ENCODE measurements around the gene PIRT. TPM values are rescaled to one million over a fixed set of nuclear protein-coding genes. Genes with fewer than 3 reads are reported as not detected.

The PIRT gene
- polyA plus RNA-seq, 2 of the 4 experiments (the other 2 are of a cell fraction), result not detected

DNA sequence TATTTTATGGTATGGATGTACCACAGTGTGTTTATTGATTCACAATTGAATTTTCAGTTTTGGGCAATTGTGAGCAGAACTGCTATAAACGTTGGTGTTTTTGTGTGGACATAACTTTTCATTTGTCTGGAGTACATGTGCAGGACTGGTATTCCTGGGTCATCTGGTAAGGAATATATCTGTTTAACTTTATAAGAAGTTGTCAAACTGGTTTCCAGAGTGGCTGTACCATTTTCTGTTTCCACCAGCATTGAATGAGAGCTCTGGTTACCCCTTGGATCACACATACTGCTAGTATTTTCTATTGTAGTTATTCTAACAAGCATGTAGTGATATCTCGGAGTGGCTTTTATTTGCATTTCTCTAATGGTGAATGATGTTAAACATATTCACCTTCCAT is 58.3 kb downstream of the PIRT start:
- 39% methylated on average over 2 of the region's 2 CpGs for WGBS (ENCODE audit: missing lambda C conversion rate)
- FAIRE-seq (no peak), DNase-seq (ENCODE audit: low read depth in 1 of 2, low spot score in 1 of 2) (no peak), ATAC-seq (no peak)
- Histone ChIP-seq H3K4me2 (no peak overlapping the region), H3K4me1 (no peaks in the 10 kb centered on the region), H3K27ac (no peak overlapping the region), H3K4me3 (no peak overlapping the region), H3K9me3 (peaks cover 5% of the 10 kb centered on the region; the same call in 1 of the 3 replicates)
- TF ChIP-seq, protein P1, sequence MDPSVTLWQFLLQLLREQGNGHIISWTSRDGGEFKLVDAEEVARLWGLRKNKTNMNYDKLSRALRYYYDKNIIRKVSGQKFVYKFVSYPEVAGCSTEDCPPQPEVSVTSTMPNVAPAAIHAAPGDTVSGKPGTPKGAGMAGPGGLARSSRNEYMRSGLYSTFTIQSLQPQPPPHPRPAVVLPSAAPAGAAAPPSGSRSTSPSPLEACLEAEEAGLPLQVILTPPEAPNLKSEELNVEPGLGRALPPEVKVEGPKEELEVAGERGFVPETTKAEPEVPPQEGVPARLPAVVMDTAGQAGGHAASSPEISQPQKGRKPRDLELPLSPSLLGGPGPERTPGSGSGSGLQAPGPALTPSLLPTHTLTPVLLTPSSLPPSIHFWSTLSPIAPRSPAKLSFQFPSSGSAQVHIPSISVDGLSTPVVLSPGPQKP (IDR thresholded peaks at IDR 0.05; ENCODE audit: low read depth, low read length), result no peak
- TF ChIP-seq BHLHE40 (IDR thresholded peaks at IDR 0.05; ENCODE audit: low read depth, low read length) (no peak), BCL3 (IDR thresholded peaks at IDR 0.05) (no peak), FOXS1 (CRISPR knock-in tag; IDR thresholded peaks at IDR 0.05) (no peak), NPAS2 (CRISPR knock-in tag; IDR thresholded peaks at IDR 0.05; ENCODE audit: borderline replicate concordance) (no peak), JUN (IDR thresholded peaks at IDR 0.05) (no peak), HOXB13 (CRISPR knock-in tag; IDR thresholded peaks at IDR 0.05; ENCODE audit: low read depth) (no peak), HOXA7 (CRISPR knock-in tag; IDR thresholded peaks at IDR 0.05) (no peak), NFE2L2 (conservative IDR thresholded peaks at IDR 0.05; ENCODE audit: low read length) (no peak), TFCP2L1 (CRISPR knock-in tag; IDR thresholded peaks at IDR 0.05) (no peak), PHF8 (IDR thresholded peaks at IDR 0.05; ENCODE audit: borderline replicate concordance, low read depth) (no peak), HEYL (CRISPR knock-in tag; IDR thresholded peaks at IDR 0.05) (no peak), HDAC2 (IDR thresholded peaks at IDR 0.05) (no peak), MYC (IDR thresholded peaks at IDR 0.05; ENCODE audit: borderline replicate concordance, low read length) (no peak), HMGXB4 (CRISPR knock-in tag; IDR thresholded peaks at IDR 0.05; ENCODE audit: borderline replicate concordance) (no peak)
- TF ChIP-seq, protein P2, sequence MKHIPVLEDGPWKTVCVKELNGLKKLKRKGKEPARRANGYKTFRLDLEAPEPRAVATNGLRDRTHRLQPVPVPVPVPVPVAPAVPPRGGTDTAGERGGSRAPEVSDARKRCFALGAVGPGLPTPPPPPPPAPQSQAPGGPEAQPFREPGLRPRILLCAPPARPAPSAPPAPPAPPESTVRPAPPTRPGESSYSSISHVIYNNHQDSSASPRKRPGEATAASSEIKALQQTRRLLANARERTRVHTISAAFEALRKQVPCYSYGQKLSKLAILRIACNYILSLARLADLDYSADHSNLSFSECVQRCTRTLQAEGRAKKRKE (CRISPR knock-in tag; IDR thresholded peaks at IDR 0.05; ENCODE audit: low read depth), result no peak
- ChIA-PET CTCF (no interaction called here), POLR2A (no interaction called here)

DNA sequence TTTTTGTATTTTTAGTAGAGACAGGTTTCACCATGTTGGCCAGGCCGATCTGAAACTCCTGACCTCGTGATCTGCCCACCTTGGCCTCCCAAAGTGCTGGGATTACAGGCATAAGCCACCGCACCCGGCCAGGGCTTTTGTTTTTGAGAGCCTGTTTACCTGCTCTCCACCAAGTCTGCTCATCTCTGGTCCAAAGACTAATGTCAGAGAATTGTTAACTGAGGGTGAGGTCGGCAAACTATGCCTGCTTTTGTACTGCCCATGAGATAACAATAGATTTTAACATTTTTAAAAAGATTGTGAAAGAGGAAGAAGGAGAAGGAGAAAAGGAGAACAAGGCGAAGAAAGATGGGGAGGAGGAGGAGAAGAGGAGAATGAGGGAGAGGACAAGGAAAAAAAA is 60.0 kb downstream of the PIRT start:
- Histone ChIP-seq H3K27ac (no peak overlapping the region), H3K4me2 (no peak overlapping the region), H3K9me3 (peaks cover 5% of the 10 kb centered on the region; the same call in 1 of the 3 replicates), H3K4me1 (no peaks in the 10 kb centered on the region), H3K4me3 (no peak overlapping the region)
- TF ChIP-seq MYC (IDR thresholded peaks at IDR 0.05; ENCODE audit: borderline replicate concordance, low read length) (no peak), BHLHE40 (IDR thresholded peaks at IDR 0.05; ENCODE audit: low read depth, low read length) (no peak), FOXS1 (CRISPR knock-in tag; IDR thresholded peaks at IDR 0.05) (no peak), POLR2AphosphoS2 (conservative IDR thresholded peaks at IDR 0.05; ENCODE audit: low read length) (no peak), HMGXB4 (CRISPR knock-in tag; IDR thresholded peaks at IDR 0.05; ENCODE audit: borderline replicate concordance) (no peak), NPAS2 (CRISPR knock-in tag; IDR thresholded peaks at IDR 0.05; ENCODE audit: borderline replicate concordance) (no peak), RARB (CRISPR knock-in tag; IDR thresholded peaks at IDR 0.05) (no peak), MAX (IDR thresholded peaks at IDR 0.05) (no peak), CHD4 (IDR thresholded peaks at IDR 0.05; ENCODE audit: borderline replicate concordance) (no peak), EHF (CRISPR knock-in tag; IDR thresholded peaks at IDR 0.05) (no peak), HES2 (IDR thresholded peaks at IDR 0.05) (no peak), RFX5 (IDR thresholded peaks at IDR 0.05) (no peak), NFE2L2 (conservative IDR thresholded peaks at IDR 0.05; ENCODE audit: low read length) (no peak), ZSCAN20 (CRISPR knock-in tag; IDR thresholded peaks at IDR 0.05) (no peak), ZNF302 (CRISPR knock-in tag; IDR thresholded peaks at IDR 0.05) (no peak), EP300 (IDR thresholded peaks at IDR 0.05) (no peak), KDM1A (IDR thresholded peaks at IDR 0.05; ENCODE audit: low read depth) (no peak), FOSL2 (IDR thresholded peaks at IDR 0.05) (no peak), FOSL2 (CRISPR knock-in tag; IDR thresholded peaks at IDR 0.05) (no peak)
- TF ChIP-seq, protein P3, sequence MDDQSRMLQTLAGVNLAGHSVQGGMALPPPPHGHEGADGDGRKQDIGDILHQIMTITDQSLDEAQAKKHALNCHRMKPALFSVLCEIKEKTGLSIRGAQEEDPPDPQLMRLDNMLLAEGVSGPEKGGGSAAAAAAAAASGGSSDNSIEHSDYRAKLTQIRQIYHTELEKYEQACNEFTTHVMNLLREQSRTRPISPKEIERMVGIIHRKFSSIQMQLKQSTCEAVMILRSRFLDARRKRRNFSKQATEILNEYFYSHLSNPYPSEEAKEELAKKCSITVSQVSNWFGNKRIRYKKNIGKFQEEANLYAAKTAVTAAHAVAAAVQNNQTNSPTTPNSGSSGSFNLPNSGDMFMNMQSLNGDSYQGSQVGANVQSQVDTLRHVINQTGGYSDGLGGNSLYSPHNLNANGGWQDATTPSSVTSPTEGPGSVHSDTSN (IDR thresholded peaks at IDR 0.05), result no peak
- 20% methylated on average over 6 of the region's 6 CpGs for WGBS (ENCODE audit: missing lambda C conversion rate)
- ATAC-seq (no peak), FAIRE-seq (no peak), DNase-seq (ENCODE audit: low read depth in 1 of 2, low spot score in 1 of 2) (no peak)
- POLR2A ChIA-PET, result no interaction called here
- CTCF ChIA-PET, result interaction anchor here (1.3 to 1.9 kb wide), 2 partner anchors 10 to 16 kb away, joined by 3 to 4 read pairs; no protein-coding TSS in a partner anchor
